ENCODE data around the gene FBXW10B. TPM values are rescaled to one million over a fixed set of nuclear protein-coding genes. Genes with fewer than 3 reads are reported as not detected.
"Not testable (repeated sequence)": the region's sequence is repeated elsewhere in the genome, so short reads cannot be mapped to it uniquely, and the experiment has no call there.

The FBXW10B gene
- total RNA-seq, 1 experiment from 2014 or later = 1.2 TPM

- intact Hi-C loops (cut with micrococcal nuclease); BruUV-seq (replicated peaks); RAD21 ChIA-PET (ENCODE audit: low non-redundant PET in 1 of 2, low total read pairs in 2 of 2, uncharacterized antibody in 2 of 2, unreplicated experiment in 2 of 2); DNase-seq (ENCODE audit: low read depth, low spot score); H3K79me2 ChIP-seq (ENCODE audit: insufficient read depth, low read length); H4K20me1 ChIP-seq (ENCODE audit: insufficient read depth); H3K9me3 ChIP-seq (ENCODE audit: control insufficient read depth in 1 of 2, insufficient read depth in 1 of 2, low read depth in 1 of 2, low read length in 2 of 2); CTCF ChIA-PET; H3K4me2 ChIP-seq (ENCODE audit: low read length); POLR2A ChIA-PET; H3K4me3 ChIP-seq (replicated peaks in 1 of 2; ENCODE audit: low read depth in 1 of 2, low read length in 2 of 2); H3K27me3 ChIP-seq (ENCODE audit: insufficient read depth, low read length); H3K4me1 ChIP-seq (ENCODE audit: control insufficient read depth in 1 of 2, insufficient read depth in 2 of 2, low read length in 2 of 2); H3K9ac ChIP-seq (ENCODE audit: low read length); H3K36me3 ChIP-seq (ENCODE audit: control insufficient read depth in 1 of 2, insufficient read depth in 2 of 2, low read length in 2 of 2); ATAC-seq; H3K27ac ChIP-seq (ENCODE audit: low read depth, low read length); H3K9me2 ChIP-seq (ENCODE audit: insufficient read depth); H2AFZ ChIP-seq (ENCODE audit: low read depth, low read length, poor library complexity, severe bottlenecking): not testable (repeated sequence)
Measured at GRCh38 chr17:15622124-15622523, 2.6 kb upstream of the FBXW10B start.

GRCh38 chr17:15616828-15617227 is 2.7 kb downstream of the FBXW10B start:
- H4K20me1 ChIP-seq (ENCODE audit: insufficient read depth); H3K36me3 ChIP-seq (ENCODE audit: control insufficient read depth in 1 of 2, insufficient read depth in 2 of 2, low read length in 2 of 2); H3K4me1 ChIP-seq (ENCODE audit: control insufficient read depth in 1 of 2, insufficient read depth in 2 of 2, low read length in 2 of 2); CTCF ChIA-PET; H3K4me3 ChIP-seq (replicated peaks in 1 of 2; ENCODE audit: low read depth in 1 of 2, low read length in 2 of 2); DNase-seq (ENCODE audit: low read depth, low spot score); H3K9me2 ChIP-seq (ENCODE audit: insufficient read depth); H3K27ac ChIP-seq (ENCODE audit: low read depth, low read length); H2AFZ ChIP-seq (ENCODE audit: low read depth, low read length, poor library complexity, severe bottlenecking); H3K79me2 ChIP-seq (ENCODE audit: insufficient read depth, low read length); intact Hi-C loops (cut with micrococcal nuclease); H3K4me2 ChIP-seq (ENCODE audit: low read length); H3K27me3 ChIP-seq (ENCODE audit: insufficient read depth, low read length); H3K9me3 ChIP-seq (ENCODE audit: control insufficient read depth in 1 of 2, insufficient read depth in 1 of 2, low read depth in 1 of 2, low read length in 2 of 2); BruUV-seq (replicated peaks); ATAC-seq; H3K9ac ChIP-seq (ENCODE audit: low read length); POLR2A ChIA-PET; RAD21 ChIA-PET (ENCODE audit: low non-redundant PET in 1 of 2, low total read pairs in 2 of 2, uncharacterized antibody in 2 of 2, unreplicated experiment in 2 of 2): not testable (repeated sequence)

- H3K9me2 ChIP-seq (ENCODE audit: insufficient read depth); H3K27me3 ChIP-seq (ENCODE audit: insufficient read depth, low read length); H4K20me1 ChIP-seq (ENCODE audit: insufficient read depth); H3K9me3 ChIP-seq (ENCODE audit: control insufficient read depth in 1 of 2, insufficient read depth in 1 of 2, low read depth in 1 of 2, low read length in 2 of 2); H2AFZ ChIP-seq (ENCODE audit: low read depth, low read length, poor library complexity, severe bottlenecking); H3K27ac ChIP-seq (ENCODE audit: low read depth, low read length); H3K79me2 ChIP-seq (ENCODE audit: insufficient read depth, low read length); CTCF ChIA-PET; H3K4me2 ChIP-seq (ENCODE audit: low read length); RAD21 ChIA-PET (ENCODE audit: low non-redundant PET in 1 of 2, low total read pairs in 2 of 2, uncharacterized antibody in 2 of 2, unreplicated experiment in 2 of 2); H3K36me3 ChIP-seq (ENCODE audit: control insufficient read depth in 1 of 2, insufficient read depth in 2 of 2, low read length in 2 of 2); ATAC-seq; DNase-seq (ENCODE audit: low read depth, low spot score); H3K9ac ChIP-seq (ENCODE audit: low read length); H3K4me1 ChIP-seq (ENCODE audit: control insufficient read depth in 1 of 2, insufficient read depth in 2 of 2, low read length in 2 of 2); POLR2A ChIA-PET; intact Hi-C loops (cut with micrococcal nuclease); H3K4me3 ChIP-seq (replicated peaks in 1 of 2; ENCODE audit: low read depth in 1 of 2, low read length in 2 of 2); BruUV-seq (replicated peaks): not testable (repeated sequence)
Measured at GRCh38 chr17:15615850-15616249, 3.7 kb downstream of the FBXW10B start.

- BruUV-seq (replicated peaks) = not testable (repeated sequence)
Measured at GRCh38 chr17:15613111-15613510, 6.4 kb downstream of the FBXW10B start.

GRCh38 chr17:15592960-15593359 is 26.5 kb downstream of the FBXW10B start:
- H3K4me2 ChIP-seq (ENCODE audit: low read length); POLR2A ChIA-PET; H3K79me2 ChIP-seq (ENCODE audit: insufficient read depth, low read length); CTCF ChIA-PET; BruUV-seq (replicated peaks); H4K20me1 ChIP-seq (ENCODE audit: insufficient read depth); RAD21 ChIA-PET (ENCODE audit: low non-redundant PET in 1 of 2, low total read pairs in 2 of 2, uncharacterized antibody in 2 of 2, unreplicated experiment in 2 of 2); H3K9ac ChIP-seq (ENCODE audit: low read length); H3K9me2 ChIP-seq (ENCODE audit: insufficient read depth); H3K36me3 ChIP-seq (ENCODE audit: control insufficient read depth in 1 of 2, insufficient read depth in 2 of 2, low read length in 2 of 2); H3K27me3 ChIP-seq (ENCODE audit: insufficient read depth, low read length); H3K27ac ChIP-seq (ENCODE audit: low read depth, low read length); ATAC-seq; H3K4me3 ChIP-seq (replicated peaks in 1 of 2; ENCODE audit: low read depth in 1 of 2, low read length in 2 of 2); DNase-seq (ENCODE audit: low read depth, low spot score); H3K9me3 ChIP-seq (ENCODE audit: control insufficient read depth in 1 of 2, insufficient read depth in 1 of 2, low read depth in 1 of 2, low read length in 2 of 2); H2AFZ ChIP-seq (ENCODE audit: low read depth, low read length, poor library complexity, severe bottlenecking); intact Hi-C loops (cut with micrococcal nuclease); H3K4me1 ChIP-seq (ENCODE audit: control insufficient read depth in 1 of 2, insufficient read depth in 2 of 2, low read length in 2 of 2): not testable (repeated sequence)

More at GRCh38 chr17:15613111-15613510, 6.4 kb downstream of the FBXW10B start:
- RAD21 ChIA-PET (ENCODE audit: low non-redundant PET in 1 of 2, low total read pairs in 2 of 2, uncharacterized antibody in 2 of 2, unreplicated experiment in 2 of 2); intact Hi-C loops (cut with micrococcal nuclease); H3K9me2 ChIP-seq (ENCODE audit: insufficient read depth); H3K4me2 ChIP-seq (ENCODE audit: low read length); H3K4me1 ChIP-seq (ENCODE audit: control insufficient read depth in 1 of 2, insufficient read depth in 2 of 2, low read length in 2 of 2); H3K79me2 ChIP-seq (ENCODE audit: insufficient read depth, low read length); H3K9ac ChIP-seq (ENCODE audit: low read length); H3K27me3 ChIP-seq (ENCODE audit: insufficient read depth, low read length); H3K27ac ChIP-seq (ENCODE audit: low read depth, low read length); DNase-seq (ENCODE audit: low read depth, low spot score); H4K20me1 ChIP-seq (ENCODE audit: insufficient read depth); POLR2A ChIA-PET; H3K4me3 ChIP-seq (replicated peaks in 1 of 2; ENCODE audit: low read depth in 1 of 2, low read length in 2 of 2); H2AFZ ChIP-seq (ENCODE audit: low read depth, low read length, poor library complexity, severe bottlenecking); ATAC-seq; CTCF ChIA-PET; H3K36me3 ChIP-seq (ENCODE audit: control insufficient read depth in 1 of 2, insufficient read depth in 2 of 2, low read length in 2 of 2); H3K9me3 ChIP-seq (ENCODE audit: control insufficient read depth in 1 of 2, insufficient read depth in 1 of 2, low read depth in 1 of 2, low read length in 2 of 2): not testable (repeated sequence)
